AML-193 (cell line): Measurements from ENCODE around the gene PGK1.
"Not testable (repeated sequence)": the region's sequence is repeated elsewhere in the genome, so short reads cannot be mapped to it uniquely, and the experiment has no call there.

Experiments
- DNase-seq, 2 experiments: peaks; one replicate each; lab custom pipeline; 2025; lab: John Stamatoyannopoulos, UW

The PGK1 gene

GRCh38 chrX:78116365-78116764, 12.3 kb downstream of the PGK1 start:
- DNase-seq, result no peak

- DNase-seq, result peak in 1 of 2 experiments; percentile 4
Observed at GRCh38 chrX:78116766-78117165, 12.7 kb downstream of the PGK1 start.

GRCh38 chrX:78118628-78119027, 14.6 kb downstream of the PGK1 start:
- DNase-seq, result no peak

GRCh38 chrX:78119521-78120227, 15.6 kb downstream of the PGK1 start:
- DNase-seq, result no peak

DNA sequence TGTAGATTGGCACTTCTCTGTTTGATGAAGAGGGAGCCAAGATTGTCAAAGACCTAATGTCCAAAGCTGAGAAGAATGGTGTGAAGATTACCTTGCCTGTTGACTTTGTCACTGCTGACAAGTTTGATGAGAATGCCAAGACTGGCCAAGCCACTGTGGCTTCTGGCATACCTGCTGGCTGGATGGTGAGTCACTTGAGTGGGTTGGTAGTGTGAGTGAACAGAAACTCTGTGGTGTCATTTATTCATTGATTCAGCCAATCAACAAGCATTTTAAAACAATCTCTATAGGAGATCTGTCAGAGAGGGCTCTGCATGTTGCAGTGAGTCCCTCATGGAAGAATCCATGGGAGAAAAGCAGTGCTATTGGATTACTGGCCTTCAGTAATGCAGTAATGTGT, 19.1 kb downstream of the PGK1 start:
- DNase-seq, result no peak

DNA sequence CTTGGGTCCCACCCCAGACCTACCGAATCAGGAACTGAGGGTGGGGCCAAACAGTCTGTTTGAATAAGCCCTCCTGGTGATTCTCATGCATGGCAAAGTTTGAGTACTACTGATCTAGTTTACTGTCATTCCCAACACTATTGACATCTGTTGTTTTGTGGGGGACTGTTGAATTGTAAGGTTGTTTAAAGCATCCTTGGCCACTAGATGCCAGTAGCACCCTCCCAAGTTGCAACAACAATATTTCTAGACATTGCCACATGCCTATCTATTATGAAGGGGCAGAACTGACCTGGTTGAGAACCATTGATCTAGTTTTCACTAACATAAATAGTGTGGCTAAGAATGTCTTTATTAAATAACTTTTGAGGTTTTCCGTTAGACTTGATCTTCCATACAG, 20.3 kb downstream of the PGK1 start:
- peak; percentile 17 to 28 for DNase-seq

DNA sequence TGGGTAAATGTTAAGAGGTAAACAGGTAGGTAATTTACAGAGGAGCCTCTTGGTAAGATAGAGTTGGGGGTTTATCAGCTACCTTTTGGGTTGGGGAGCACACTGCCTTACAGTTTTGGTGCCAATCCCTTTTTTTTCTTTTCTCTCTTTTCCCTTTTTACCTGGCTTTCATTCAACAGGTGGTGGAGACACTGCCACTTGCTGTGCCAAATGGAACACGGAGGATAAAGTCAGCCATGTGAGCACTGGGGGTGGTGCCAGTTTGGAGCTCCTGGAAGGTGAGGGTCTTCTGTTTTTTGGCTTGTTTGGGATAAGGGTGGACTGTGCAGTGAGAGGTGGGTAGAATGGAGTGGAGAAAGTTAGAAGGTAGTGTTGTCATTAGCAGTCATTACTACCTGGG, 21.1 kb downstream of the PGK1 start:
- DNase-seq, result no peak

DNA sequence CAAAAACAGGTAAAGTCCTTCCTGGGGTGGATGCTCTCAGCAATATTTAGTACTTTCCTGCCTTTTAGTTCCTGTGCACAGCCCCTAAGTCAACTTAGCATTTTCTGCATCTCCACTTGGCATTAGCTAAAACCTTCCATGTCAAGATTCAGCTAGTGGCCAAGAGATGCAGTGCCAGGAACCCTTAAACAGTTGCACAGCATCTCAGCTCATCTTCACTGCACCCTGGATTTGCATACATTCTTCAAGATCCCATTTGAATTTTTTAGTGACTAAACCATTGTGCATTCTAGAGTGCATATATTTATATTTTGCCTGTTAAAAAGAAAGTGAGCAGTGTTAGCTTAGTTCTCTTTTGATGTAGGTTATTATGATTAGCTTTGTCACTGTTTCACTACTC, 21.7 kb downstream of the PGK1 start:
- not testable (repeated sequence) for DNase-seq

GRCh38 chrX:78129714-78130113, 25.7 kb downstream of the PGK1 start:
- no peak for DNase-seq

GRCh38 chrX:78130396-78130795, 26.3 kb downstream of the PGK1 start:
- no peak for DNase-seq

DNA sequence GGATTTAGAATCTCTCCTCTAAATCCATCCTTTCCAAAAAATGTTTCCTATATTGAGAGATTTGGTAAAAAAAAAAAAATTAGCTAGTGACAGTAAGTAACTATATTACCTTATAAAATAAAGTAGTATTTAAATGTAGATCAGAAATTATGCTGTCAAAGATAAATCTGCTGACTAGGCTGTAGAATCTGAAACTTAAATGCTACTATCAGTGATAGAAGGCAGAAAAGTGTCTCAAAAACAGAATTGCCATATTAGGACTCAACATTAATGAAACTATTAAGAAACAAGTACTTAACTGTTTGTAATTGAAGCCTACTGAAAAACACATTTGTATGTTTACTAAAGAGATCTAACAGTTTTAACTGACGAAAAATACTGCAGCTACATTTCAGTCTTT, 27.1 kb downstream of the PGK1 start:
- DNase-seq, result no peak

DNA sequence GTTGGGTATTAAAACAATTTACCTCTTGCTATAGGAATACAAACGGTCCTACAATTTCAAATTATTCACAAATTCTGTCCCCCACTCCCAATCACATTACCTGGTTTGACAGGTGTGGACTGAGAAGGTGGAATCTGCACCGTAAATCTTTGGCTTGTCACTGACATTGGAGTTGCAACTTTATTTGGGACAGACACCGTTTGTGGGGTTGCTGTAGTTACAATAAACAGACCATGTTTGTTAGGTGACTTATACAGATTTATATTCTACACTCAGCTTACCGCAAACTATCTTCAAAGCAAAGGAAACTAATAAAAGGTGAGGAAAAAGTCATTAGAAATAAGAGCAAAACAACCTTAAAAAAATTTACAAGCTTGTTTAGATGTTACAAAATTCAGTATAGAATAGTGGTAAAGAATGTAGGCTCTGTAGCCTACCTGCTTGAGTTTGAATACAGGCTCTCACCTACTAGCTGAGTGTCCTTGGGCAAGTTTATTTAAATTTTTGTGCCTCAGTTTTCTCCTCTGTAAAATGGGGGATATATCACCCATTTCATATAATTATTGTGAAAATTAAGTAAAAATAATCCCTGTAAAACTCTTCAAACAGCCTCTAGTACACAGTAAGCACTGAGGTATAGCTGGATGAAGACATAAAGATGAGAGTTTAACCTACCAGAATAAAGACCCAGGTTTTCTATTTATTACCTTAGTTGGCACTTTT, 29.4 kb downstream of the PGK1 start:
- no peak for DNase-seq

DNA sequence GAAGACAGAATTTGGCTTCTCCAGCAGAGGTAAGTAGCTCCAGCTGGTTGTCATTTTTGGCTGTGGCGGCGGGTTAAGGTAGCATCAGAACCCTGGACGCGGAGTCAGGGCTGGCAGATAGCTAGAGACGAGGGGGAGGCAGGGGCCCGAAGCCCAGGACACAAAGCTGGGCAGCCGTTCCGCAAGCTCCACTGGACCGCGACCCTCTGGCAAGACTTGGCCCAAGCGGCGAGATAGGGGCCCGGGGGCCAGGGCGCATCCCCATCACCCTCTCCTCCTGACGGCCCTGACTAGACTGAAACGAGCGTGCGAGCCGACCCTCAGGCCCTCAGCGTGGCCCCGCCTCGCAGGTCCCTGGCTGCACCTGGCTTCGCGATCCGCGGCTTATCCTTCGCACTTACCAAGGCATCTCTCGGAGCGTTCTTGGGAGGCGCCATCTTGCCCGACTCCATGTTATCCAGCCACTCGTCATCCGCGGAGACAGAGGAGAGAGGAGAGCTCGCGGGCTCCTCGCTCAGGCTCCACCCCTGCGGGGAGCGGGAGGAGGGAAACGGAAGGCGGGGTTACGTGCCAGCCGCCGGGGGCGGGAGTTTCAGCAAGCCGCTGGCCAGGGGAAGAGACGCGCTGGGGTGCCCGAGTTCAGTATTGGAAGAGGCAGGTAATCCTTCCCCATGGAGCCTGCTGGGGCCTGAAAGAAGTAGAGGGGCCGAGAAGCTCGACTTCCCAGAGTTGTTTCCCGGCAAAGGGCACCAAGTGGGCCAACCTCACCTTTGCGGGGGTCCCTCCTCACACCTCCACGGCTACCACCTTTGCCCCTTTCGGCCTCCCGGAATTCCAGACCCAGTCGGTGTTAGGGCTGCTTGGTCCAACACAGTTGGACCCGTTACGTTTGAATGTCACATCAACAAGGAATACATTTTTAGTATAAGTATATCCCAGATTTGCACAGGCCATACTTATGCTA, 35.4 kb downstream of the PGK1 start, which contains the start of gene TAF9B:
Gene TAF9B, minus strand, starts transcription at position 491 of the 964 bp plus-strand sequence. Its CDS starts 39 bp downstream, at position 452.
- DNase-seq, result peak; percentile 44 to 62

DNA sequence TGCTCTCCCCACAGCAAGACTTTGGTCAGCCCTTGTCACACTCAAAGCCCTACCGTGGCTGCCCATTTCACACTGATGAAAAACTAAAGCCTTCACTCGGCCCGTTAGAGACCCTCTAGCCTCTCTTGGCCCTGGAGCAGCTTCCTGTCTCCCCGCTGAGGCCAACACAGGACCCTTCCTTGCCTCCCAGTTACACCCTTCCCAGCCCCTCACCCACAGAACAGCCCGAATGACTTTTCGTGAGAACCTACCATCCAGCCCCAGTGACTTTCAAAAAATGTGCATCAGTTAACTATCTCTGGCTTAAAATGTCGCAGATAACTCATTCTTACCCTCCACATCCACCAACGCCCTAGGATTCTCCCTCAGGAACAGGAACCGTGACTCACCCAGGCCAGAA, 36.2 kb downstream of the PGK1 start:
- no peak for DNase-seq

DNA sequence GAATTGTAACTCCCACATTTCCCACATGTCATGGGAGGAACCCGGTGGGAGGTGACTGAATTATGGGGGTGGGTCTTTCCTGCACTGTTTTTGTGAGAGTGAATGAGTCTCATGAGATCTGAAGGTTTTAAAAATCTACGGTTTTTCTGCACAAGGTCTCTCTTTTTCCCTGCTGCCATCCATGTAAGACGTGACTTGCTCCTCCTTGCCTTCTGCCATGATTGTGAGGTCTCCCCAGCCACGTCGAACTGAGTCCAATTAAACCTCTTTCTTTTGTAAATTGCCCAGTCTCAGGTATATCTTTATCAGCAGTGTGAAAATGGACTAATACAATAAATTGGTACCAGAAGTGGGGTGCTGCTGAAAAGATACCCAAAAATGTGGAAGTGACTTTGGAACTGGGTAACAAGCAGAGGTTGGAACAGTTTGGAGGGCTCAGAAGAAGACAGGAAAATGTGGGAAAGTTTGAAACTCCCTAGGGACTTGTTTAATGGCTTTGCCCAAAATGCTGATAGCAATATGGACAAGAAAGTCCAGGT, 43.0 kb downstream of the PGK1 start:
- DNase-seq, result not testable (repeated sequence)

GRCh38 chrX:78157373-78157772, 53.3 kb downstream of the PGK1 start:
- not testable (repeated sequence) for DNase-seq

- DNase-seq, result not testable (repeated sequence)
Observed at GRCh38 chrX:78157846-78158245, 53.8 kb downstream of the PGK1 start.

DNA sequence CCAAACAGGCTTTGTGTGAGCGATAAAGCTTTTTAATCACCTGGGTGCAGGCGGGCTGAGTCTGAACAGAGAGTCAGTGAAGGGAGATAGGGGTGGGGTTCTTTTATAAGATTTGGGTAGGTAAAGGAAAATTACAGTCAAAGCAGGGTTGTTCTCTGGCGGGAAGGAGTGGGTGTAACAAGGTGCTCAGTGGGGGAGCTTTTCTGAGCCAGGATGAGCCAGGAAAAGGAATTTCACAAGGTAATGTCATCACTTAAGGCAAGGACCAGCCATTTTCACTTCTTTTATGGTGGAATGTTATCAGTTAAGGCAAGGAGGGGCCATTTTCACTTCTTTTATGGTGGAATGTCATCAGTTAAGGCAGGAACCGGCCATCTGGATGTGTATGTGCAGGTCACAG, 56.7 kb downstream of the PGK1 start:
- DNase-seq, result not testable (repeated sequence)

DNA sequence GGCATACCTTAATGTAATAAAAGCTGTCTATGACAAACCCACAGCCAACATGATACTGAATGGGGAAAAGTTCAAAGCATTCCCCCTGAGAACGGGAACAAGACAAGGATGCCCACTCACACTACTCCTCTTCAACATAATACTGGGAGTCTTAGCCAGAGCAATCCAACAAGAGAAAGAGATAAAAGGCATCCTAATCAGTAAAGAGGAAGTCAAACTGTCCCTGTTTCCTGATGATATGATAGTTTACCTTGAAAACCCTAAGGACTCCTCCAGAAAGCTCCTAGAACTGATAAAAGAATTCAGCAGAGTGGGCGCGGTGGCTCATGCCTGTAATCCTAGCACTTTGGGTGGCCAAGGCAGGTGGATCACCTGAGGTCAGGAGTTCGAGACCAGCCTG, 59.1 kb downstream of the PGK1 start:
- DNase-seq, result not testable (repeated sequence)

DNA sequence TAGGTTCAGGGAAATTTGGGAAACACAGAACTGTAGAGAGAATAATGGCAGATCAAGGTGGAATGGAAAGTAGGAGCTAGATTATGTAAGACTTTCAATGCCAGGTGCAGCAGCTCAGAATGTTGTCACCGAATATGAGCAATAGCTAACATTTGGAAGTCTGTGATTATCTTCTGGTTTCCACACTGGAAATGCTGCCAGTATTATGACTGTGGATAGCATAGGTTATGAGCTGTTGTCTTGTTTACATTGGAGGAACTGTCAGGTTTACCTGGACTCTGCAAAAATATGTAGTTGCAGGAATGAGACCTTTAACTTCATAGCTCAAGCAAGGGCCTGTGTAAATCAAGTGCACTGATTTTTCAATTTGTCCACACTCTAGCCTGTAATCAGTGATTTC, 61.4 kb downstream of the PGK1 start:
- no peak for DNase-seq

DNA sequence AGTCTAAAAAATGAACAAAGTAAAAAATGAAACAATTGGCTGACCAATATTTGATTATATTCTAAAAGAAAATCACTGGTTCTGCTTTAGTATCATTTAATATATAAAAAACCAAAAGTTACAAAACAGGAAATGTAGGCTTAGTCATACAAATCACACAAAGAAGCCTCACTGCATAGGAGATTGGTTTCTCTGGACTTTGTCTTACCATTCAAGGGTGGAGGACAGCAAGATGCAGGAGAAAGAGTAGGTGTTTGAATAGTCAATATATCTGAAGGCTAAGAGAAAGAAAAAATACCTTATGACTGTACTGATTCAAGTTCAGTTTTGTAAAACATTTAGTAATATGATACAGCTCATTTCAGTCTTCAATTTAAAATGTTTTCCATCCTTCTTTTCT, 64.0 kb downstream of the PGK1 start:
- DNase-seq, result peak in 1 of 2 experiments; percentile 3
